GM19324 (cell line): ENCODE measurements around the gene APOC4.
"Not testable (repeated sequence)": the region's sequence is repeated elsewhere in the genome, so short reads cannot be mapped to it uniquely, and the experiment has no call there.

ENCODE experiments used
- ATAC-seq: cut with Tn5 transposase; IDR thresholded peaks from one replicate; pipeline ENCODE4 v1.9.1; 2021; ENCODE audit warnings: mild to moderate bottlenecking, moderate library complexity; ENCODE audit not compliant: unreplicated experiment, low FRiP score

APOC4 gene

GRCh38 chr19:44957526-44957925 is 15.5 kb downstream of the APOC4 start:
- no peak for ATAC-seq

GRCh38 chr19:44958090-44958489 is 16.1 kb downstream of the APOC4 start:
- no peak for ATAC-seq

GRCh38 chr19:44959691-44960090 is 17.7 kb downstream of the APOC4 start:
- ATAC-seq: no peak

- ATAC-seq: no peak
Observed at GRCh38 chr19:44960906-44961728, 19.1 kb downstream of the APOC4 start.

- no peak for ATAC-seq
Observed at GRCh38 chr19:44961821-44962220, 19.8 kb downstream of the APOC4 start.

GRCh38 chr19:44968118-44968517 is 26.1 kb downstream of the APOC4 start:
- no peak for ATAC-seq

- ATAC-seq: no peak
Observed at GRCh38 chr19:44968670-44969069, 26.6 kb downstream of the APOC4 start.

- no peak for ATAC-seq
Observed at GRCh38 chr19:44969437-44969836, 27.4 kb downstream of the APOC4 start.

- ATAC-seq: not testable (repeated sequence)
Observed at GRCh38 chr19:44971451-44971850, 29.4 kb downstream of the APOC4 start.

GRCh38 chr19:44972802-44973201 is 30.8 kb downstream of the APOC4 start:
- no peak for ATAC-seq

GRCh38 chr19:44973982-44974735 is 32.1 kb downstream of the APOC4 start:
- ATAC-seq: no peak

- ATAC-seq: no peak
Observed at GRCh38 chr19:44974857-44975256, 32.8 kb downstream of the APOC4 start.

- no peak for ATAC-seq
Observed at GRCh38 chr19:44975444-44975843, 33.4 kb downstream of the APOC4 start.

- ATAC-seq: no peak
Observed at GRCh38 chr19:44984005-44984404, 42.0 kb downstream of the APOC4 start.

- ATAC-seq: no peak
Observed at GRCh38 chr19:44985445-44985844, 43.4 kb downstream of the APOC4 start.

- no peak for ATAC-seq
Observed at GRCh38 chr19:44986389-44986788, 44.4 kb downstream of the APOC4 start.

GRCh38 chr19:44987148-44987675 is 45.2 kb downstream of the APOC4 start:
- no peak for ATAC-seq

GRCh38 chr19:44988273-44988672 is 46.2 kb downstream of the APOC4 start:
- no peak for ATAC-seq

- no peak for ATAC-seq
Observed at GRCh38 chr19:44988896-44989556, 47.0 kb downstream of the APOC4 start.

GRCh38 chr19:44990459-44990858 is 48.4 kb downstream of the APOC4 start:
- ATAC-seq: no peak

GRCh38 chr19:44990966-44991365 is 48.9 kb downstream of the APOC4 start:
- no peak for ATAC-seq
